DOHH2 (cell line): ENCODE results near the gene HAND2.

ENCODE experiments used
- H3F3A ChIP-seq: fragments of 200-600 bp; sonication (generic), shearing (Covaris generic); 2 replicates; pipeline ENCODE4 v1.6.0; 2016; ENCODE audit warnings: antibody characterized with exemption, mild to moderate bottlenecking; ENCODE audit not compliant: control insufficient read depth, insufficient read depth
- H3K27ac ChIP-seq: fragments of 200-600 bp; sonication (generic); 2 replicates; pipeline ENCODE4 v1.5.1; 2014; ENCODE audit warnings: low read depth, mild to moderate bottlenecking, low read length, moderate library complexity
- H3K27me3 ChIP-seq: fragments of 200-600 bp; sonication (generic); 2 replicates; pipeline ENCODE4 v1.6.1; 2014; ENCODE audit warnings: mild to moderate bottlenecking, low read length, mixed read lengths; ENCODE audit not compliant: control insufficient read depth
- H3K36me3 ChIP-seq: fragments of 200-600 bp; sonication (generic); 2 replicates; pipeline ENCODE4 v1.6.1; 2014; ENCODE audit warnings: mild to moderate bottlenecking, low read length, moderate library complexity, mixed read lengths; ENCODE audit not compliant: control insufficient read depth
- H3K4me1 ChIP-seq: fragments of 200-600 bp; sonication (generic); 2 replicates; pipeline ENCODE4 v1.6.1; 2014; ENCODE audit warnings: mild to moderate bottlenecking, low read length, mixed read lengths; ENCODE audit not compliant: control insufficient read depth
- H3K4me2 ChIP-seq: fragments of 200-600 bp; sonication (generic); 2 replicates; pipeline ENCODE4 v1.6.0; 2014; ENCODE audit warnings: mild to moderate bottlenecking, low read length, moderate library complexity
- H3K4me3 ChIP-seq: fragments of 200-600 bp; sonication (generic); 2 replicates; pipeline ENCODE4 v1.5.1; 2014; ENCODE audit warnings: mild to moderate bottlenecking, low read length, mixed read lengths
- H3K79me2 ChIP-seq: fragments of 200-600 bp; sonication (generic); 2 replicates; pipeline ENCODE4 v1.6.1; 2014; ENCODE audit warnings: mild to moderate bottlenecking, low read length, mixed read lengths; ENCODE audit not compliant: control insufficient read depth
- H3K9me2 ChIP-seq: fragments of 200-600 bp; sonication (generic); replicated peaks from 2 replicates; pipeline ENCODE4 v1.6.1; 2014; ENCODE audit warnings: mild to moderate bottlenecking, low read length, mixed read lengths; ENCODE audit not compliant: control insufficient read depth
- H3K9me3 ChIP-seq: fragments of 200-600 bp; sonication (generic); 2 replicates; pipeline ENCODE4 v1.6.1; 2014; ENCODE audit warnings: antibody characterized with exemption, low read length, mixed read lengths; ENCODE audit not compliant: control insufficient read depth, insufficient read depth
- H4K20me1 ChIP-seq: fragments of 200-600 bp; sonication (generic); 2 replicates; pipeline ENCODE4 v1.6.0; 2014; ENCODE audit warnings: low read depth, mild to moderate bottlenecking, antibody characterized with exemption, low read length, moderate library complexity; ENCODE audit not compliant: control insufficient read depth, insufficient read depth
- EZH2phosphoT487 ChIP-seq: fragments of 200-600 bp; sonication (generic); IDR thresholded peaks from 2 replicates; pipeline ENCODE4 v1.6.1; 2017; ENCODE audit warnings: borderline replicate concordance, mild to moderate bottlenecking, antibody characterized with exemption, low read length, moderate library complexity, mixed read lengths
- TF ChIP-seq, protein P1 (sequence below): fragments of 200-600 bp; sonication (generic); IDR thresholded peaks from one replicate; pipeline ENCODE4 v1.5.1; 2014; ENCODE audit warnings: antibody characterized with exemption, mild to moderate bottlenecking, low read depth, low read length; ENCODE audit not compliant: poor library complexity, severe bottlenecking

Gene HAND2

DNA sequence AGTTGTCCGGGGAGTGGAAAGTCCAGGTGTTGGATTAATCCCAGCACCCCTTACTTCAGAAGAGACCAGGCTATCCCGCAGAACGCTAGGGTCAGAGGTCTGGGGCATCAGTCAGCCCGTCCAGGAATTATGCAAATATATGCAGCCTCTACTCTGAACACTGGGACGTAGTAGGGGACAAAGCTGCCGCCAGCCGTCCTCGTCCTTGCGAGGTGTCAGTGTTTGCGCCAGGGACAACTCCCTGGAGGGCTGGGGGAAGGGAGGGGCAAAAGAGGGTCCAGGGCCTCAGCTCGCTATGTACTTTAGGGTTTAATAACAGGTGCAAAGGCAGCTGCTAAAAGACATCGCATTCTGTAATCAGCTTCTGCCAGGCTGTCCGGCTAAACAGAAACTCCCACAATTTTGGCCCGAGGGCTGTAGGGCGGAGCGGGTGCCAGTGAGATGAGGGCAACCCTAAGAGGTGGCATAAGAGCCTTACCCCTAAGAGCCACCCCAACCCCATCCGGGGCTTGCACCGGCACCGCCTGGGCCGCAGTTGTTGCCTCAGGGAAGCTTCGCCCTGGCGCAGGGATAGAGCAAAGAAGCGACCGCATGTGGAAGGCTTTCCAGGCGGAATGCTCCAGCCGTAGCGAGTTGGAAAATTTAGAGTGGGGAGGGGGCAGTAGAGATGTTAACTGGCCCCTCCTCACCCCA, 8.4 kb downstream of the HAND2 start:
- Histone ChIP-seq H3K27me3 (peaks cover 8% of the 10 kb centered on the region), H3K4me2 (no peak overlapping the region), H3F3A (no peaks in the 10 kb centered on the region), H4K20me1 (no peaks in the 10 kb centered on the region), H3K9me3 (no peaks in the 10 kb centered on the region), H3K4me3 (no peak overlapping the region), H3K4me1 (no peaks in the 10 kb centered on the region), H3K27ac (no peak overlapping the region), H3K36me3 (no peaks in the 10 kb centered on the region), H3K9me2 (no peaks in the 10 kb centered on the region), H3K79me2 (no peaks in the 10 kb centered on the region)
- TF ChIP-seq, protein P1, sequence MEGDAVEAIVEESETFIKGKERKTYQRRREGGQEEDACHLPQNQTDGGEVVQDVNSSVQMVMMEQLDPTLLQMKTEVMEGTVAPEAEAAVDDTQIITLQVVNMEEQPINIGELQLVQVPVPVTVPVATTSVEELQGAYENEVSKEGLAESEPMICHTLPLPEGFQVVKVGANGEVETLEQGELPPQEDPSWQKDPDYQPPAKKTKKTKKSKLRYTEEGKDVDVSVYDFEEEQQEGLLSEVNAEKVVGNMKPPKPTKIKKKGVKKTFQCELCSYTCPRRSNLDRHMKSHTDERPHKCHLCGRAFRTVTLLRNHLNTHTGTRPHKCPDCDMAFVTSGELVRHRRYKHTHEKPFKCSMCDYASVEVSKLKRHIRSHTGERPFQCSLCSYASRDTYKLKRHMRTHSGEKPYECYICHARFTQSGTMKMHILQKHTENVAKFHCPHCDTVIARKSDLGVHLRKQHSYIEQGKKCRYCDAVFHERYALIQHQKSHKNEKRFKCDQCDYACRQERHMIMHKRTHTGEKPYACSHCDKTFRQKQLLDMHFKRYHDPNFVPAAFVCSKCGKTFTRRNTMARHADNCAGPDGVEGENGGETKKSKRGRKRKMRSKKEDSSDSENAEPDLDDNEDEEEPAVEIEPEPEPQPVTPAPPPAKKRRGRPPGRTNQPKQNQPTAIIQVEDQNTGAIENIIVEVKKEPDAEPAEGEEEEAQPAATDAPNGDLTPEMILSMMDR: no peak
- TF ChIP-seq EZH2phosphoT487: no peak

DNA sequence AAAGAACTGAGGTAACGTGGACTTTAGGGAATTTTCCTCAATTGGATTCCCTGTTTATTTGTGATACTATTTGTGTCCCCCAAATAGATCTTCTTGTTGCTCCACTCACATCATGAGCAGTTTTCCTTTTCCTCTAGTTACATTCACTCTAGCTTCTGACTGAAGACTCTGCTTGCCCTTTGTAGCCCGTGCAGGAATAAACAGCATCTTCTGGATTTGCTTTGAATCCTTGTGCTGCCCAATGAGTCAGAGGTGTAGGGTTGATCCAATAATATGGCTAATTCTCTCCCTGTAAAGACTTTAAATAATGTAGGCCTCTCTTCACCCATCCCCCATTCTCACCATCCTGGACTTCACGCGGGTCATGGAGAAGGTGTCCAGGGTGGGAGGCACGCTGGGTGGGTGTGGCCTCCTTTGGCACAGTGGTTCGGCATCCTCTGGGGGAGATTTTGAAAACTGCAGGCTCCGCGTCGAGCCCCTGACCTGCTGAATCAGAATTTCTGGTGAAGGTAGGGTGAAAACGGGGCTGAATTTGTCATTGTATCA, 9.0 kb downstream of the HAND2 start:
- Histone ChIP-seq H3K4me2 (no peak overlapping the region), H3K9me2 (no peaks in the 10 kb centered on the region), H3K79me2 (no peaks in the 10 kb centered on the region), H3K36me3 (no peaks in the 10 kb centered on the region), H3K27ac (no peak overlapping the region), H3K4me3 (no peak overlapping the region), H3F3A (no peaks in the 10 kb centered on the region), H4K20me1 (no peaks in the 10 kb centered on the region), H3K27me3 (peaks cover 9% of the 10 kb centered on the region), H3K9me3 (no peaks in the 10 kb centered on the region), H3K4me1 (no peaks in the 10 kb centered on the region)
- no peak for TF ChIP-seq EZH2phosphoT487
- TF ChIP-seq, protein P1: no peak

DNA sequence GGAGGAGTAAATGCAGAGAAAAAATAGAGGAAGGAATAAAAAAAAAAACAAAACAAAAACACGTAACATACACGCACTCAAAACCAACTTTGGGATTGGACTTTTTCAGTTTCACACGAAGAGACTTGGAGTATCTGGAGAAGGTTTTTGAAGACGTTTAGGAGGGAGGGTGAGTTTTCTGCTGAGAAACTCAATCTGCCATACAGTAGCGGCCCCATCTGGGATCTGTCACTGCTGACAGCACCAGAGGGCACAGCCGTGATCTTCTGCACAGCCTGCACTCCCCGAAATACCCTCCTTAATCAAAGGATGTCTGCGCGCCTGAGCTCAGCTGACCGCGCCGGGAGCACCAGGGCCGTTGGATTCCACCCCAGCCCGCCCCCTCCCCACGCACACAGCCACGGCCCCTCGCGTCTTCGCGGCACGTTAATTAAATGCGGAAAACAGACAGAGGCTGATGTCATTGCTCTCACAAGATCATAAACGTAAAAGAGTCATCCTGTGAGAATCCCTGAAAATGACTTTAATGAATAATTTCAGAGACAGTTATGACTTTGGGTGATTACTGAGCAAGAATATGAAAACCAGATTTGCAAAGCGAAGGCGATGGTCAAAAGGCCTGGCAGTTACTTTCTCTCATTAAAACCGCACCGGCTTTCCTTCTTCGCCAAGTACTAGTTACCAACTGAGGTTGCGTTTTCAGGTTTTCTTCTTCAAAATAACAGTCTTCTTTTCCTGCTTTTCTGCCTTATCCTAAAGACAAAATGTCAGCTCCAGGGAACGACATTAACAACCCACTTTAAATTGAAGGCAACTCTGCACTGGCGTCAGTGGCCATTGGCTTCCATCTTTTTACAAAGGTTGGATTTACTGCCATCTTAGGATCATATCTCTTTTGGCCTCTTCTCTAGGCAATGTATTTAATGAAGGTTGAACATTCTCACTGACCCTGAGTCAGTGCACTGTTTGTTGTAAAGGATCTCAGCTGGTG, 10.6 kb downstream of the HAND2 start:
- no peaks in the 10 kb centered on the region for H3K9me2 ChIP-seq
- no peak overlapping the region for H3K4me2 ChIP-seq
- H3F3A ChIP-seq: no peaks in the 10 kb centered on the region
- H4K20me1 ChIP-seq: no peaks in the 10 kb centered on the region
- TF ChIP-seq EZH2phosphoT487: no peak
- TF ChIP-seq, protein P1: no peak
- no peak overlapping the region for H3K27ac ChIP-seq
- H3K79me2 ChIP-seq: no peaks in the 10 kb centered on the region
- no peaks in the 10 kb centered on the region for H3K4me1 ChIP-seq
- H3K36me3 ChIP-seq: no peaks in the 10 kb centered on the region
- no peak overlapping the region for H3K4me3 ChIP-seq
- H3K27me3 ChIP-seq: peaks cover 16% of the 10 kb centered on the region
- H3K9me3 ChIP-seq: no peaks in the 10 kb centered on the region
